Epithelial cell of prostate (primary cell): Measurements from ENCODE around the gene PPP2R3A.
"Not testable (repeated sequence)": the region's sequence is repeated elsewhere in the genome, so short reads cannot be mapped to it uniquely, and the experiment has no call there.

Experiments used
- DNase-seq: peaks from one replicate; pipeline ENCODE4 v3.0.0-alpha.2; 2011; ENCODE audit warnings: low read depth, low spot score
- H3K27ac ChIP-seq: fragments of 450-650 bp; 2 replicates; pipeline ENCODE4 v1.5.1; 2017; ENCODE audit warnings: mild to moderate bottlenecking

Gene PPP2R3A, protein sequence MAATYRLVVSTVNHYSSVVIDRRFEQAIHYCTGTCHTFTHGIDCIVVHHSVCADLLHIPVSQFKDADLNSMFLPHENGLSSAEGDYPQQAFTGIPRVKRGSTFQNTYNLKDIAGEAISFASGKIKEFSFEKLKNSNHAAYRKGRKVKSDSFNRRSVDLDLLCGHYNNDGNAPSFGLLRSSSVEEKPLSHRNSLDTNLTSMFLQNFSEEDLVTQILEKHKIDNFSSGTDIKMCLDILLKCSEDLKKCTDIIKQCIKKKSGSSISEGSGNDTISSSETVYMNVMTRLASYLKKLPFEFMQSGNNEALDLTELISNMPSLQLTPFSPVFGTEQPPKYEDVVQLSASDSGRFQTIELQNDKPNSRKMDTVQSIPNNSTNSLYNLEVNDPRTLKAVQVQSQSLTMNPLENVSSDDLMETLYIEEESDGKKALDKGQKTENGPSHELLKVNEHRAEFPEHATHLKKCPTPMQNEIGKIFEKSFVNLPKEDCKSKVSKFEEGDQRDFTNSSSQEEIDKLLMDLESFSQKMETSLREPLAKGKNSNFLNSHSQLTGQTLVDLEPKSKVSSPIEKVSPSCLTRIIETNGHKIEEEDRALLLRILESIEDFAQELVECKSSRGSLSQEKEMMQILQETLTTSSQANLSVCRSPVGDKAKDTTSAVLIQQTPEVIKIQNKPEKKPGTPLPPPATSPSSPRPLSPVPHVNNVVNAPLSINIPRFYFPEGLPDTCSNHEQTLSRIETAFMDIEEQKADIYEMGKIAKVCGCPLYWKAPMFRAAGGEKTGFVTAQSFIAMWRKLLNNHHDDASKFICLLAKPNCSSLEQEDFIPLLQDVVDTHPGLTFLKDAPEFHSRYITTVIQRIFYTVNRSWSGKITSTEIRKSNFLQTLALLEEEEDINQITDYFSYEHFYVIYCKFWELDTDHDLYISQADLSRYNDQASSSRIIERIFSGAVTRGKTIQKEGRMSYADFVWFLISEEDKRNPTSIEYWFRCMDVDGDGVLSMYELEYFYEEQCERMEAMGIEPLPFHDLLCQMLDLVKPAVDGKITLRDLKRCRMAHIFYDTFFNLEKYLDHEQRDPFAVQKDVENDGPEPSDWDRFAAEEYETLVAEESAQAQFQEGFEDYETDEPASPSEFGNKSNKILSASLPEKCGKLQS (N-terminal part only)

DNA sequence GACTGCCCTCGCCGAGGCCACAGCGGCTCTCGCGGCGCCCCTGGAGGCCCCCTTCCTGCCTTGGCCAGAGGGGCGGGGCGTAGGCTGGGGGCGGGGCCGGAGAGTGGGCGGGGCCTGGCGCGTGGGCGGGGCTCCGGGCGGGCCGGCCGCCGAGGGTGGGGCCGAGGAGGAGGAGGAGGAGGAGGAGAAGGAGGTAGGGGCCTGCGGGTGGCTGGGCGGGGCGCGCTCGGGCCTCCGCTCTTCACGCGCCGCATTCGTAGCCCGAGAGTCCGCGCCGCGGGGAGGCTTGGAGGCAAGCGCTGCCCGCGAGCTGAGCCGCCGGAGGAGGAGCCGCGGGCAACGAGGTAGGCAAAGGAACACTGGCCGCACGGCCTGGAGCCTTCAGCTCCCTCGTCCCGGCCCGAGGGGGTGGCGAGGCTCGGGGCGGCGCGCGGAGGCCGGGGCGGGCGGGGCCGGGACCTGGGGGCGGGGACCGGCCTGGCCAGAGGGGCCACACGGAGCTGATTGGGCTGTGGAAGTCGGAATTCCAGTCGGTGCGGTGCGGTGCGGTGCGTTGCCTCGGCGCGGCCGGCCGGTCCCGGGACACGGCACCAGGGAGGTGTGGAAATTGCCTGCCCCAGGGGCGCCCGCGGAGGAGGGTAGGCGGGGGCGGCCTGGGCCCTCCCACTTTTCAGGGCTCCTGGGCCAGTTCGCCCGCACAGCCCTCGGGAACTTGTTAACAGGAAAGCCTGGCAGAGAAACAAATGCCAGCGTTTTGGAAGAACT lies at the start of gene PPP2R3A:
PPP2R3A (plus strand) TSS at position 223 of the 765 bp plus-strand sequence. CDS start 35,771 bp downstream, outside the sequence.
- DNase-seq, result no peak

DNA sequence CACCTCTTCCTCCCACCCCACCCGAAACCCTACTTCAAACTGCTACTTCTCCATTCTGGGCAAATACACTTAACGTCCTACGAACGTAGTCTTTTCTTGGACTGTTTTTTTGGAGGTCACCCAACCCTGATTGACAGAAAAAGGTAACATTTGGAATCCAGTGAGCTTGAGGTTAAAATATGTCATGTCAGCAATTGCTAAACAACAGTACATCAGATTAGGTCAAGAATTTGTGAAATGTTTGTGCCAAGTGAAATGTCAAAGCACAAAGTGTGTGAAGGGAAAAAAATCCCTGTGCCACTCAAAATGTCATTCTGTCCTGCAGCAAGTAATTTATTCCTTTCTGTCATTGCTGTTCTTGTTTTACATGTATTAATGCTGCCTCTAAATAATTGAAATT lies 49.2 kb upstream of the PPP2R3A start:
- no peak overlapping the region for H3K27ac ChIP-seq
- no peak for DNase-seq

More for the DNA sequence above, at the start of gene PPP2R3A:
- peak within 1 kb of the TSS; percentile 82 for H3K27ac ChIP-seq

DNA sequence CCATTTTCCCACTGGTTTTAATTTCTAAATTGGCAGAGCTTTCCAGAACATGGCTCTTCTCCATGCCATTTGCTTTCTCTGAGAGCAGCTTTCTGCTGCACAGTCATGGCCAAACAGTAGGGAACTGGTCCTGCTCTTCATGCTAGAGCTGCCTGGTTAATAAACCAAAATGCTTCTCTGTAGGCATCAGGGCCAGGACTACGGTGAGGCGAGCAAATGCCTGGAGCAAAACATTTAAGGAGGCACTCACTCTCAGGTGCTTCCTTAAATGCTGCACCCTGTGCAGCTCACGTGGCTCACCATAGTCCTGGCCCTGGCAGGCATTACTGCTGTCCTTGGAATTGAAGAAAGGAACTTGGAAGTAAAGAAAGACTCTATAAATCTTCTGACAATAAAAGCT lies 48.5 kb upstream of the PPP2R3A start:
- no peak for DNase-seq
- H3K27ac ChIP-seq, result no peak overlapping the region

DNA sequence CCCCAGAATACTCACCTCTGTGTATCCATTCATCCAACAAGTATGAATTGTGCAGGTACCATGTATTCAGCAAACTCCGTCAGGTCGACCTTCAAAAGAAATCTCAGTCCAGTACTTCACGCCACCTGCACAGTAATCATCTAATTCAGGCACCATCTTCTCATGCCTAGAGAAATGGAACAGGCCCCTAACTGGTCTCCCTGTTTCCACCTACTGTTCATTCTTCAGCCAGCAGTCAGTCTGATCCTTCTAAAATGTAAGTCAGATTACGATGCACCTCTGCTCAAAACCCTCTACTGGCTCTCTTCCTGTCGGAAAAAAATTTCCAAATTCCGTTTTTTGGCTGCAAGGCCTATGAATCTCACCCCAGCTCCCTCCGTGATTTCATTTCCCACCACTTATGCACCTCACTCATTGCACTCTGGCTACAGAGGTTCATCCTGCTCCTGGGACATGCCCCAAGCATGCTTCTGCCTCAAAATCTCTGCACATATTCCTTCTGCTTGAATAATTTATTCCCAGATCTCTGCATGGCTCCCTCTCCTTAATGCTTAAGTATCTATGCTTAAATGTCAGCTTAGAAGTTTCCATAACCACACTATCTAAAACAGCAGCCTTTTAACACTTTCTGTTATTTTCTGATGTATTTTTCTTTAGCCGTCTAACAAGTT lies 47.5 kb upstream of the PPP2R3A start:
- no peak for DNase-seq
- H3K27ac ChIP-seq, result no peak overlapping the region

DNA sequence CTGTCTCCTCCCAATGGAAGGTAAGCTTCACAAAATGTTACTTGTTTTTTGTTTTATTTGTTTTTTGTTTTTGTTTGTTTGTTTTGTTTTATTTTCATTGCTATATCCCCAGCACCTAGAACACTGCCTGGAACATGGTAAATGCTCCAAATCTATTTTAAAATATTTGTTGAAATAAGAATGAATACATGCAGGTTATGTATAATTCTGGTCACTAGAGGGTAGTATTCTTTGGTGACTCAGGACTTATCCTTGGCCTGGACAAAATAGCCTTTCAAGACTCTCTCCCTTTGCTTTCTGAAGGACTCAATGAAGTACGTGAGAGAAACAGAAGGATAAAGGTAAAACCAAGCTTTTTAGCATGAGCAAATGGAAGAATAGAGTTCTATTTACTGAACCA lies 46.9 kb upstream of the PPP2R3A start:
- no peak for DNase-seq
- no peak overlapping the region for H3K27ac ChIP-seq

DNA sequence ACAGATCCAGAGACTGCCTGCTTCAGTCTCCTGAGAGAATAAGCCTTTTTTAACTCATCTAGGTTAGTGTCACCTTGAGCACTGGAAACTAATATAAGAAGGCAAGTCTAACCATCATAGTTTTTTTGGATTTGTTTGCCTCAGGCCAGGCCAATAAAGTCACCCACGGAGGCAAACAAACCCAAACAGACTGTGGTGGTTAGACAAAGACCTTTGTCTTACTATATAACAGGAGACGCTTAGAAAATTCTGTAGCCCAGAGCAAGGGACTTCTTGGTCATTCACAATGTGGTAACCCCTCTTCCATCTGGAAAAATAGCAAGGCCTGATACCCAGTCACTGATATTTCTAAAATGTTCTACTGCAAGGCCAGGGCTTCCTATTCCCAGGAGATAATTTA lies 45.3 kb upstream of the PPP2R3A start:
- DNase-seq, result no peak
- no peak overlapping the region for H3K27ac ChIP-seq

DNA sequence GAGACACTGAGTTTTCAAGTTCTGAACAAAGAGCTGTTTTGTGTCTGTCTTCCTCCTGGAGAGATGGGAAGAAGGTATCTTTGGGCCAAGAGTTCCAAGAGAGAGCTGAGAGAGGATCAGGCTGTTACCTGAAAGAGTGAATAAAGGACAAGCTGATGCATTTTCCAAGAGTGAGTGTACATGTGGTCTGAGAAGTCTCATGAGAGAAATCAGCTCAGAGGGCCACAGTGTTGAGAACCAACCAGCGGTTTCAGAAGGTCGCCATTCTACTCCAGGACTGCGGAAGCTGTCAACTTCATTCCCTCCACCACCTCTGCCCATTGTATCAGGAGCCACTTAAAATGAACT lies 42.7 kb upstream of the PPP2R3A start:
- no peak for DNase-seq
- H3K27ac ChIP-seq, result peak overlapping the region; percentile 36

DNA sequence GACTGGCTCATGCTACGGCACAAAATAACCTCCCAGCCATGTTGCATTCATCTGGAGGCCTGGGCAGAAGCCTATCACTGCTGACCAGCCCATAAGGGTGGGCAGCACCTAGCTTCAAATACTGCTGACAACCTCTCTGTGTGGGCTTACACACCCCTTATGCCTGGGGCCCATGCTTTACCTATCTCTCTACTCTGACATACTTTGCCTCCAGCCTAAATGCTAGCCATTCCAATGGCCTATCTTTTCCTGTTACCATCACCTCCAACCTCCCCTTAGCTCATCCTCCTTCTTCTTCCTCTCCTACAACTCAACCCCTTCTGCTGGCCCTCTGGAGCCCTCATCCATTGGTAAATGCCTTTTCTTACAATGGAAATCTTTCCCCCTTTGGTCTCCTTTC lies 41.0 kb upstream of the PPP2R3A start:
- no peak overlapping the region for H3K27ac ChIP-seq
- no peak for DNase-seq

DNA sequence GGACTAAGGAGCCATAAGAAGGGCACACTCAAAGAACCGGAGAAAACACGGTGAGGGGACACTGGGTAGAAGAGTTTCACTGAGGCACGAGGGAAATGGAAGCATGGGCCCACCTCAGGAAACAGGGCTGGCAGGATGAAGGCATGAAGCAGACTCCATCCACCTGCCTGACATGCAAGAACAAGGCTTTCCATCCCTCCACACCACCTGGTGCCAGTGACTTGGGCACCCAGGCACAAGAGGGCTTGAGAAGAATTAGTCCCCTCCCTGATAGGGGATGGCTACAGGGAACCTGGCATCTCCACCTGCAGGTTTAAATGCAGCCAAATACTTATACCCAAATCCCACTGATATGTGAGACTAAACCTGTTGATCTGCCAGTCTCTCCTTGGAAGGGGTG lies 38.9 kb upstream of the PPP2R3A start:
- no peak for DNase-seq
- no peak overlapping the region for H3K27ac ChIP-seq

DNA sequence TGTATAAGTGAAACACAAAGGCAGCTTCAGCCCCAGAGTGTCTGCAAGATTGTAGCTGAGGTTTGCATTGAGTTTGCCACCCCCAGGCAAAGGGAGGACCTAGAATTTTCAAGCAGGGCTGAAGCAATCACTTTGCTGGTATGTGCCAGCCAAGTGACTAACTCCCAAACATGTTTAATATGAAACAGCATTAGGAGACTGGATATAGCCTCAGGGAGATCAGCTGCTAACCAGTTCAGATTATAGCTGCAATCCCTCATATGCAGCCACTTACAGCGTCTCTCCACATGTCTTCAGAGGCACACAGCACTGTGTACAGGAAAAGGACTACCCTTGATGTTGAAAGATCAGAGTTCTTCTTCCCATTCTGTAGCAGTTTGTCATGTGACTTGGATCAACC lies 38.4 kb upstream of the PPP2R3A start:
- DNase-seq, result peak; percentile 81

DNA sequence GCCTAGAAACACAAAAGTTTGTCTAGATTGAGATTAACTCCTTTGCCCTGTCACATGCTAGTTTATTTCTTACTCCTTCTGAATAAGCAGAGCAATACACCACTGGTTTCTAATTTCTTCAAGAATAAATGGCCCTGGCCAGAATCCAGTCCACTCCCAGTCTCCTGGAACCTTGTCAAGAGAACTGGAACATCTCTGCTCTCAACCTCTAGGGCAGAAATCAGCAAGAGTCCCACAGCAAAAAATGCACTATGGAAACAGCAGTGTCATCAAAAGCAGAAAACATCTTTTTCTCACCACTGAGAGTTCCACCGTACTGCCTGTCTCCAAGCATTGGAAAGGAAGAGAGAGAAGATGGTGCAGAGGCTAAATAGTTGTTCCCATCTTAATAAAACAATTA lies 35.9 kb upstream of the PPP2R3A start:
- no peak overlapping the region for H3K27ac ChIP-seq
- no peak for DNase-seq

More for the DNA sequence above, 38.4 kb upstream of the PPP2R3A start:
- peak overlapping the region; percentile 36 for H3K27ac ChIP-seq

DNA sequence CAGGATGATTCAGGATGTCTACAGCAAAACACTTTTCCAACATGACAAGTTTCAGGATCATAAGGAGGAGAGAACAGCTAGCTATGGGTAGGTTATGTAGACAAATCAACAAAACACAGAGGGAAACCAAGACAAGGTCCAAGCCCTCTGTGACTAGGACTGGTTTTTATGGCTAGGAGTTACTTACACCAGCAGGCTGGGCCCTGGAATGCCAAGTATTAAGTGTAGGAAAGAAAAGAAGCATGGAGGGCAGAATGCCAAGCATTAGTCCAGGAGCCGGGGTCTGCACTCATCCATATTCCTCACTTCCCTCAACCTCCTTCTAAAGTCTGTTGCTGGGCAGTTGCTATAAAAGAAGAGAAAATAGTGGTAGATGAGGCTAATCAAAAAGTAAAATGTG lies 35.3 kb upstream of the PPP2R3A start:
- no peak for DNase-seq
- H3K27ac ChIP-seq, result no peak overlapping the region

DNA sequence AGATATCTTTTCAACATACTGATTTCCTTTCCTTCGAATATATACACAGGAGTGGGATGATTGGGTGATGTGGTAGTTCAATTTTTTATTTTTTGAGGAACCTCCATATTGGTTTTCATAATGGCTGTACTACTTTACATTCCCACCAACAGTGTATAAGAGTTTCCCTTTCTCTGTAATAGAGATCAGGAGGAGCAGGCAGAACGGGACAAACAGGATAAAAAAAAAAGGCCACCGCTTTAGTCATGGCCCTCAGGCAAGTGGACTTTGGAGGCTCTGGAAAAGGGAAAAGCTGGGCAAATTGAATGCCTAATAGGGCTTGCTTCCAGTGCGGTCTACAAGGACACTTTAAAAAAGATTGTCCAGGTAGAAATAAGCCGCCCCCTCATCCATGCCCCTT lies 30.4 kb upstream of the PPP2R3A start:
- DNase-seq, H3K27ac ChIP-seq: not testable (repeated sequence)

DNA sequence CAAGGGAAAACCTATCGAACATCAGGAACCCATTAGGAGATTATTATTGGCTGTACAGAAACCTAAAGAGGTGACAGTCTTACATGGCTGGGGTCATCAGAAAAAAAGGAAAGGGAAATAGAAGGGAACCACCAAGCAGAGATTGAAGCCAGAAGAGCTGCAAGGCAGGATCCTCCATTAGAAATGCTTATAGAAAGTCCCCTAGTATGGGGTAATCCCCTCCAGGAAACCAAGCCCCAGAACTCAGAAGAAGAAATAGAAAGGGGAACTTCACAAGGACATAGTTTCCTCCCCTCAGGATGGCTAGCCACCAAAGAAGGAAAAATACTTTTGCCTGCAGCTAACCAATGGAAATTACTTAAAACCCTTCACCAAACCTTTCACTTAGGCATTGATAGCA lies 27.8 kb upstream of the PPP2R3A start:
- not testable (repeated sequence) for H3K27ac ChIP-seq, DNase-seq

DNA sequence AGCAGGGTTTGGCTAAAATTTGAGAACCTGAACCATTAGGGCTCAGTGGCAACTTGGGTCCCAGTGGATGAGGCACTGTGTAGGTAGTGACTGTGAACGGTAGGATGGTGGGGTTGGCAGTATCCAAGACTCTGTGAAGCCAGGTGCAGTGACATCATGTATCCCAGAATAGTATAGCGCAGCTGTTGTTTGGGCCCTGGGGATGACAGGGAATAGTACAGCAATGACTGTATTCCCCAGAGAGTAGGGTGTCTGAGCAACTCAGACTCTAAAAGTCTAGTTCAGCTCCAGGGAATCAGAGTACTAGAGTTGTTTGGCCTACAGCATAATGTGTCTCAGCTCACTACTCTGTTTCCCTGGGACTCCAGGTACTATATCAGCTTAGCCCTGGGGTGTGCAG lies 20.7 kb upstream of the PPP2R3A start:
- H3K27ac ChIP-seq, result no peak overlapping the region
- DNase-seq, result no peak

DNA sequence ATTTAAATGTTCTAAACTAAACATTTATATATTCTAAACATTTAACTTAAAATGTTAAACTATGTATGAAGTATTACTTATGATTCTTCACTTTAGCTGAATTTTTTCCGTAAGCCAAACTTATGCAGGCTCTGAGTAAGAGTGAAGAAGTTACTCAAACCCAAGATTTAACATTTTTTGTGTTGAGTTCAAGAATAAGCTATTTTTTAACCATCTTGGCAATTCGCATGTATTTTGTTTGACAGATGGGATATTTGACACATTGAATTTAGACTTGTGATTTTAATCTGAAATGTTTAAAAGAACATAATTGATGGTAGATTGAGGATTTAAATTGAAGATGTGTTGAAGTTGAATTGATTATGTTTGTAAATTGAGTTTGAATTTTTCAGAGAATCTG lies 14.6 kb upstream of the PPP2R3A start:
- no peak for DNase-seq
- no peak overlapping the region for H3K27ac ChIP-seq

DNA sequence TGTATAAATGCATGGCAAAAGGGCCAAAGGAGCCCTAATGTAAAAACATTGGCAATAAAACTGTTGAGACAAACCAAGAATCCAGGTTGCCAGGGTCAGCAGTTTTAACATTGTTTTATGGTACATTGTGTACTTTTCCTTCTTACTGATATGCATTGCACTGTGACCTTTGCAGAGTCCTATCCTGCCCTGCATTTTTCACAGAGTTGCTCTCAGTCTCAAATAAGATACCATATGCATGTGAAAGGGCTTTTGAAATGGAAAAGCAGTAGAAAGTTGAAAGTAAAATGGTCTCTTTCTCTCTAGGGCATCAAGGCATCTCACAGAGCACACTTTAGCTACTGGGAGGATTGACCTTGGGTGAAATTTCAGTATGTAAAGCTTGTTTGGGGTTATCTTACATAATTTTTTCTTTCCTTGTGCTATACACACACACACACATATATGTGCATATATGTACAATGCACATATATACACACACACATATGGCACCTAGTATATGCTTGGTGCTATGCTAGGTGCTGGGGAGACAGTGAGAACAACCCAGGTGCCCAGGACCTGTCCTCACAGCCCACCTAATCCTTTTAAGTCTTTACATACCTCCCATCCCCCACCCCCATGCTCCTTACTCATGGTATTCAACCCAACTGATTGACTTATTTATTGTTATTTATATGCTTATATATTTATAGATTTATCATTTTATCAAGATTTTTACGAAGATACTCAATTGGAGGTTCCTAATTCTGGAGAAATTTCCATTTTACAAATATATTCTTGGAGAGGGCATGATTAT lies 1.2 kb upstream of the PPP2R3A start:
- DNase-seq, result no peak
- no peak overlapping the region for H3K27ac ChIP-seq

DNA sequence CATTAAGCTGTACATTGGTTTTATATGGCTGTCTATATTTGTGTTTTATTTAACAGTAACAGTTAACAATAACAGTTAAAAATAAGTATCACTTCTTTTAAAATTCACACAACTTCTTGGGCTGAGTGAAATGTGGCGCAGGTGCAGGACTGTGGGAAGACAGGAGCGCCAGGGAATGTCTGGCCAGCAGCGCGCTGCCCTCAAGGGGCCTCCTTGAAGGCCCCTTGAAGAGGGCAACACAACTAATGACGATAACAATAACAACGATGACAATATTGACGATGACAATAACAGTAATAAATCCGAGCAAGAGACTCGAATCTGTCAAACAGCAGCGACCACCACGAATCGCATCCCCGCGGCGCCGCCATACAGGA lies 411 bp upstream of the PPP2R3A start:
- no peak for DNase-seq

More for the DNA sequence above, 411 bp upstream of the PPP2R3A start:
- peak overlapping the region; percentile 82 for H3K27ac ChIP-seq
